Spleen (tissue), 13 donors: ENCODE results near the gene SSTR3. TPM values are rescaled to one million over a fixed set of nuclear protein-coding genes. Genes with fewer than 3 reads are reported as not detected.
A peak's percentile ranks its signal among the peaks of the same experiment; 100 is the strongest.

Source experiments
- DNase-seq: peaks from one replicate; pipeline ENCODE4 v3.0.0-alpha.2; 2020
- H3K27ac ChIP-seq, 8 donors: fragments of 200-600 bp; sonication (generic) in 7 of 8; 1 replicate in 4 of 8; 2 replicates in 4 of 8; pipeline versions ENCODE4 v1.5.0 to v1.8.0; 2016 to 2021; ENCODE audit warnings: inconsistent platforms in 4 of 8, mild to moderate bottlenecking in 4 of 8, moderate library complexity in 1 of 8
- H3K27me3 ChIP-seq, 7 donors: fragments of 200-600 bp; sonication (generic) in 6 of 7; replicated peaks in 1 of 7; 1 replicate in 4 of 7; 2 replicates in 3 of 7; pipeline versions ENCODE4 v1.5.0 to v1.8.0; 2016 to 2021; ENCODE audit warnings: inconsistent platforms in 3 of 7, mild to moderate bottlenecking in 1 of 7
- H3K36me3 ChIP-seq, 6 donors: fragments of 200-600 bp; sonication (generic) in 5 of 6; 1 replicate in 4 of 6; 2 replicates in 2 of 6; pipeline versions ENCODE4 v1.5.0 to v1.8.0; 2016 to 2021; ENCODE audit warnings: inconsistent platforms in 2 of 6
- H3K4me1 ChIP-seq, 6 donors: fragments of 200-600 bp; sonication (generic) in 5 of 6; 1 replicate in 3 of 6; 2 replicates in 3 of 6; pipeline versions ENCODE4 v1.5.0 to v1.8.0; 2016 to 2021; ENCODE audit warnings: inconsistent platforms in 3 of 6
- H3K4me3 ChIP-seq, 8 donors: fragments of 200-600 bp; sonication (generic) in 7 of 8; 1 replicate in 4 of 8; 2 replicates in 4 of 8; pipeline versions ENCODE4 v1.5.0 to v1.8.0; 2016 to 2021; ENCODE audit warnings: inconsistent platforms in 4 of 8, mild to moderate bottlenecking in 4 of 8, moderate library complexity in 2 of 8
- H3K9me3 ChIP-seq, 8 donors: fragments of 200-600 bp; sonication (generic) in 7 of 8; 1 replicate in 4 of 8; 2 replicates in 4 of 8; pipeline versions ENCODE4 v1.5.0 to v1.8.0; 2016 to 2021; ENCODE audit warnings: inconsistent platforms in 4 of 8
- CTCF ChIP-seq, 11 experiments: fragments of 200-600 bp in 7 of 11; fragments of 450-650 bp in 4 of 11; sonication (generic) in 4 of 11; IDR thresholded peaks in 8 of 11; conservative IDR thresholded peaks in 3 of 11; 1 replicate in 7 of 11; 2 replicates in 4 of 11; pipeline versions ENCODE4 v1.4.0 to v1.8.0; 2016 to 2021; ENCODE audit warnings: antibody characterized with exemption in 11 of 11, inconsistent platforms in 4 of 11, mild to moderate bottlenecking in 1 of 11
- POLR2A ChIP-seq, 3 donors: fragments of 450-650 bp; IDR thresholded peaks; one replicate each; pipeline ENCODE4 v1.5.1; 2017; ENCODE audit warnings: antibody characterized with exemption in 3 of 3, mild to moderate bottlenecking in 1 of 3
- POLR2AphosphoS5 ChIP-seq, 3 donors: sonication (generic); formaldehyde crosslinking; IDR thresholded peaks; one replicate each; pipeline ENCODE4 v1.5.1; 2017; ENCODE audit warnings: antibody characterized with exemption in 3 of 3
- whole genome bisulfite sequencing, 5 donors: extraction: QIAGEN DNeasy Blood & Tissue Kit in 3 of 5; methylation state at CpG; one replicate each; pipeline versions ENCODE4 v1.1.5 to v1.1.7; 2013 to 2018; 5-methylcytosine and 5-hydroxymethylcytosine counted together
- intact Hi-C: fragments of 100-400 bp; cut with DNase I; formaldehyde crosslinking; loops from one replicate; pipeline ENCODE4 v1.15.0; 2023; ENCODE audit warnings: low total_unique reads
- long read RNA-seq, 2 donors: transcript quantifications; one replicate each; lab custom pipeline, GENCODE V29; 2026
- polyA plus RNA-seq, 3 donors: library from polyadenylated mRNA; stranded (reverse); fragments of 200-250 nt; gene quantifications; one replicate each; pipeline ENCODE4 v1.2.1, GENCODE V29; 2013
- total RNA-seq, 7 donors: library from RNA; depleted of rRNA in 3 of 7; stranded (reverse); fragments of >200 nt in 3 of 7; fragmentation: NEBNext Ultra II Directional in 4 of 7; extraction: Animal tissue kit (Norgen Biotek cat#: 25700) in 4 of 7; gene quantifications; one replicate each; pipeline versions ENCODE4 v1.1.0 to v1.2.1, GENCODE V29; 2016 to 2021
- donor health status: healthy with polysubstance abuse.
- donor health status: DM: no; HTN: no; CAD: no; lungs with moderate emphysema.
- donor health status: DM: no; HTN: no; CAD: no.
- donor health status: Bipolar disorder and iron deficiency.
- donor health status: healthy.
- donor health status: DM: no; HTN: no; CAD: no.
- donor health status: DM: yes; HTN: yes; CAD: no.

Gene SSTR3
- total RNA-seq (1 to 10 TPM in 3 of 7 donors, under 1 TPM in 4; 0.56 to 2.0 (median 0.95) TPM), polyA plus RNA-seq (1 to 10 TPM; 1.2 to 2.0 (median 1.5) TPM)
- long read RNA-seq, donor 1: 0 reads
- long read RNA-seq, donor 2: 0 reads

GRCh38 chr22:37212174-37212906 is at the start of gene SSTR3:
TSS of gene SSTR3 (minus strand) at chr22:37212477. CDS start at chr22:37207803, 4,674 bp downstream.
- Histone ChIP-seq H3K27ac (no peak within 1 kb of the TSS), H3K4me3 (no peak within 1 kb of the TSS), H3K36me3 (no peaks in the 10 kb centered on the region), H3K27me3 (peaks cover 0 to 13% (median 0%) of the 10 kb centered on the region in 7 donors), H3K4me1 (peaks cover 0 to 4% (median 0%) of the 10 kb centered on the region in 6 donors), H3K9me3 (no peaks in the 10 kb centered on the region)
- 64 to 77% (median 65%) methylated on average over 17 to 23 of the region's 23 CpGs for WGBS, 5 donors
- no peak for TF ChIP-seq CTCF (IDR thresholded peaks at IDR 0.05 in 8 of 11, conservative IDR thresholded peaks at IDR 0.05 in 3 of 11)
- no peak for TF ChIP-seq POLR2A (IDR thresholded peaks at IDR 0.05)
- no peak for TF ChIP-seq POLR2AphosphoS5 (IDR thresholded peaks at IDR 0.05)
- intact Hi-C loops: no loop called here
- peak; percentile 61 for DNase-seq

- TF ChIP-seq CTCF (IDR thresholded peaks at IDR 0.05 in 8 of 11, conservative IDR thresholded peaks at IDR 0.05 in 3 of 11) (peak; percentile 91 to 98 (median 97)), POLR2A (IDR thresholded peaks at IDR 0.05) (no peak), POLR2AphosphoS5 (IDR thresholded peaks at IDR 0.05) (peak in 2 of 3 donors; percentile 33 to 59)
- peaks cover 4 to 29% (median 22%) of the 10 kb centered on the region in 6 donors for H3K4me1 ChIP-seq
- H3K36me3 ChIP-seq: no peaks in the 10 kb centered on the region
- DNase-seq: peak; percentile 89
- intact Hi-C loops: loop anchor here (10.0 kb wide), 1 partner anchor 164 kb away; the partner anchor contains the start of gene ELFN2
- peaks cover 0 to 32% (median 4%) of the 10 kb centered on the region in 7 donors for H3K27me3 ChIP-seq
- H3K27ac ChIP-seq: no peak overlapping the region
- WGBS, 5 donors: 20 to 22% (median 21%) methylated on average over 14 of the region's 14 CpGs
- H3K9me3 ChIP-seq: peaks cover 0 to 16% (median 13%) of the 10 kb centered on the region in 8 donors
- no peak overlapping the region for H3K4me3 ChIP-seq
Measured at GRCh38 chr22:37260901-37261336, 48.6 kb upstream of the SSTR3 start.

- WGBS, 5 donors: 60 to 73% (median 67%) methylated on average over 12 to 15 of the region's 15 CpGs
- H3K27me3 ChIP-seq: peaks cover 0 to 35% (median 4%) of the 10 kb centered on the region in 7 donors
- peaks cover 0 to 16% (median 13%) of the 10 kb centered on the region in 8 donors for H3K9me3 ChIP-seq
- H3K4me1 ChIP-seq: peaks cover 4 to 29% (median 22%) of the 10 kb centered on the region in 6 donors
- intact Hi-C loops: loop anchor here (10.0 kb wide), 1 partner anchor 165 kb away; the partner anchor contains the start of gene ELFN2
- no peak overlapping the region for H3K27ac ChIP-seq
- H3K36me3 ChIP-seq: no peaks in the 10 kb centered on the region
- DNase-seq: peak; percentile 59
- TF ChIP-seq CTCF (IDR thresholded peaks at IDR 0.05 in 8 of 11, conservative IDR thresholded peaks at IDR 0.05 in 3 of 11) (no peak), POLR2A (IDR thresholded peaks at IDR 0.05) (no peak), POLR2AphosphoS5 (IDR thresholded peaks at IDR 0.05) (no peak)
- H3K4me3 ChIP-seq: no peak overlapping the region
Measured at GRCh38 chr22:37260155-37260795, 48.0 kb upstream of the SSTR3 start.
